OCI-LY7 (cell line): Measurements from ENCODE around the gene CMTM7. TPM values are rescaled to one million over a fixed set of nuclear protein-coding genes. Genes with fewer than 3 reads are reported as not detected.
"Not testable (repeated sequence)": the region's sequence is repeated elsewhere in the genome, so short reads cannot be mapped to it uniquely, and the experiment has no call there.

Source experiments
- BruUV-seq: library from RNA; stranded (reverse); fragments of 400-500 nt; replicated peaks from 2 replicates; lab custom pipeline; 2021; lab: Mats Ljungman, UMichigan
- CTCF ChIA-PET: fragments of 300-600 bp; sonication (Branson Sonifier 250); formaldehyde crosslinking; loops from one replicate; lab custom pipeline; 2022; ENCODE audit warnings: antibody characterized with exemption; ENCODE audit not compliant: unreplicated experiment; lab: Charles Lee
- POLR2A ChIA-PET: fragments of 300-600 bp; sonication (Branson Sonifier 250); formaldehyde crosslinking; loops from one replicate; lab custom pipeline; 2022; ENCODE audit warnings: antibody characterized with exemption; lab: Charles Lee
- DNase-seq: peaks from one replicate; pipeline ENCODE4 v3.0.0-alpha.2; 2015; ENCODE audit warnings: low spot score
- H2AFZ ChIP-seq: fragments of 200-600 bp; sonication (generic), shearing (Covaris generic); 2 replicates; pipeline ENCODE4 v1.6.1; 2014; ENCODE audit warnings: mild to moderate bottlenecking, antibody characterized with exemption, low read length, moderate library complexity
- H3K27ac ChIP-seq: fragments of 200-600 bp; sonication (generic); 2 replicates; pipeline ENCODE4 v1.5.1; 2014; ENCODE audit warnings: mixed run types, low read depth, mild to moderate bottlenecking, moderate library complexity, low read length, inconsistent platforms; ENCODE audit not compliant: poor library complexity, severe bottlenecking
- H3K36me3 ChIP-seq: fragments of 200-600 bp; sonication (generic); 2 replicates; pipeline ENCODE4 v1.6.1; 2014; ENCODE audit warnings: mild to moderate bottlenecking, antibody characterized with exemption, low read length, moderate library complexity, mixed read lengths; ENCODE audit not compliant: insufficient read depth
- H3K4me1 ChIP-seq: fragments of 200-600 bp; sonication (generic); 2 replicates; pipeline ENCODE4 v1.5.1; 2014; ENCODE audit warnings: mild to moderate bottlenecking, low read length; ENCODE audit not compliant: insufficient read depth, poor library complexity, severe bottlenecking
- H3K4me2 ChIP-seq: fragments of 200-600 bp; sonication (generic); 2 replicates; pipeline ENCODE4 v1.6.1; 2014; ENCODE audit warnings: mild to moderate bottlenecking, low read length
- H3K4me3 ChIP-seq: fragments of 200-600 bp; sonication (generic); 2 replicates; pipeline ENCODE4 v1.5.1; 2014; ENCODE audit warnings: mild to moderate bottlenecking, low read depth, low read length; ENCODE audit not compliant: poor library complexity, severe bottlenecking
- H3K79me2 ChIP-seq: fragments of 200-600 bp; sonication (generic); 2 replicates; pipeline ENCODE4 v1.6.1; 2016; ENCODE audit warnings: low read depth, mild to moderate bottlenecking, low read length, moderate library complexity, mixed read lengths; ENCODE audit not compliant: insufficient read depth
- H3K9me2 ChIP-seq: fragments of 200-600 bp; sonication (generic); 2 replicates; pipeline ENCODE4 v1.6.1; 2016; ENCODE audit warnings: mild to moderate bottlenecking, low read length, mixed read lengths; ENCODE audit not compliant: insufficient read depth
- H3K9me3 ChIP-seq: fragments of 200-600 bp; sonication (generic); 2 replicates; pipeline ENCODE4 v1.6.1; 2014; ENCODE audit warnings: mild to moderate bottlenecking, mixed run types, low read length, mixed read lengths
- H4K20me1 ChIP-seq: fragments of 200-600 bp; sonication (generic); 2 replicates; pipeline ENCODE4 v1.6.1; 2014; ENCODE audit warnings: mild to moderate bottlenecking, antibody characterized with exemption, low read length, moderate library complexity, mixed read lengths; ENCODE audit not compliant: insufficient read depth
- CTCF ChIP-seq: fragments of 200-600 bp; sonication (generic); conservative IDR thresholded peaks from 2 replicates; pipeline ENCODE4 v1.5.1; 2014; ENCODE audit warnings: mild to moderate bottlenecking, antibody characterized with exemption, low read length, moderate library complexity, mixed read lengths
- EZH2phosphoT487 ChIP-seq: fragments of 200-600 bp; sonication (generic); IDR thresholded peaks from 2 replicates; pipeline ENCODE4 v1.6.1; 2018; ENCODE audit warnings: low read depth, borderline replicate concordance, mild to moderate bottlenecking, mixed run types, antibody characterized with exemption, low read length, moderate library complexity, mixed read lengths
- intact Hi-C: fragments of 100-400 bp; cut with micrococcal nuclease; formaldehyde crosslinking; loops from one replicate; pipeline ENCODE4 v1.10.0; 2022; ENCODE audit not compliant: unreplicated experiment
- total RNA-seq, 2 experiments: library from RNA; depleted of rRNA in 1 of 2; stranded (reverse); fragments of >200 nt in 1 of 2; shearing (Covaris generic) in 1 of 2; gene quantifications; 2 replicates each; pipeline ENCODE4 v1.2.3, GENCODE V29; 2014 to 2022

CMTM7 gene
- total RNA-seq, 2 experiments from 2014 or later, result 16.0 to 19.0 TPM

- Histone ChIP-seq H4K20me1 (no peaks in the 10 kb centered on the region), H3K27ac (no peak overlapping the region), H3K4me3 (no peak overlapping the region), H2AFZ (no peak overlapping the region), H3K9me2 (no peaks in the 10 kb centered on the region), H3K36me3 (no peaks in the 10 kb centered on the region; the same call in 1 of the 2 replicates), H3K4me1 (peaks cover 9% of the 10 kb centered on the region), H3K9me3 (no peaks in the 10 kb centered on the region), H3K4me2 (peak overlapping the region; percentile 18; the same call in 1 of the 2 replicates), H3K79me2 (no peaks in the 10 kb centered on the region)
- intact Hi-C loops, result loop anchor here (5.0 kb wide), 1 partner anchor 292 kb away; no protein-coding TSS in a partner anchor
- no peak for DNase-seq
- ChIA-PET CTCF (no interaction called here), POLR2A (interaction anchor here (1.0 kb wide), 1 partner anchor 30 kb away, joined by 3 read pairs; no protein-coding TSS in a partner anchor)
- TF ChIP-seq EZH2phosphoT487 (no peak), CTCF (no peak)
- no TSS peak for BruUV-seq
Observed at GRCh38 chr3:32469151-32469874, 77.7 kb downstream of the CMTM7 start.

DNA sequence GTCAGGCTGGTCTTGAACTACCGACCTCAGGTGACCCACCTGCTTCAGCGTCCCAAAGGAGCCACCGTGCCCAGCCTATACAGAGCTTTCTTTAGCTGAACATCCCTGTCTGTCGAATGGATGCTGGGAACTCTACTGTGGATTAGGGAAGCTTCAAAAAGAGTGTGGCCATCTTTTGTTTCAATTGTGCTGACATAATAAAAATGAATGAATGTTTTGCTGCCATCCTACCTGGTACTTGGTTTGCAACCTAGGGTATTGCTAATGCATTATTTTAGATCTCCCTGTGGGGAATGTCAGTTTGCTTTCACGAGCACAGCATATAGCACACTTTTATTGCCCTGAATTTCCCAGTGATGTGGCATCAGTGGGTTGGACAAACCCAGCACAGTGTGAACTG, 78.7 kb downstream of the CMTM7 start:
- Histone ChIP-seq H3K36me3 (no peaks in the 10 kb centered on the region; the same call in 1 of the 2 replicates), H3K79me2 (no peaks in the 10 kb centered on the region), H3K4me3 (no peak overlapping the region), H3K9me3 (no peaks in the 10 kb centered on the region), H3K27ac (no peak overlapping the region), H4K20me1 (no peaks in the 10 kb centered on the region), H3K4me1 (peaks cover 9% of the 10 kb centered on the region), H3K4me2 (no peak overlapping the region), H2AFZ (no peak overlapping the region), H3K9me2 (no peaks in the 10 kb centered on the region)
- CTCF ChIA-PET, result interaction anchor here (0.9 kb wide), 1 partner anchor 96 kb away, joined by 3 read pairs; no protein-coding TSS in a partner anchor
- TF ChIP-seq EZH2phosphoT487 (no peak), CTCF (no peak)
- no TSS peak for BruUV-seq
- DNase-seq, result no peak
- POLR2A ChIA-PET, result interaction anchor here (0.5 to 1.0 kb wide), 3 partner anchors 31 to 652 kb away, joined by 3 to 8 read pairs (median 5); no protein-coding TSS in a partner anchor
- intact Hi-C loops, result no loop called here

DNA sequence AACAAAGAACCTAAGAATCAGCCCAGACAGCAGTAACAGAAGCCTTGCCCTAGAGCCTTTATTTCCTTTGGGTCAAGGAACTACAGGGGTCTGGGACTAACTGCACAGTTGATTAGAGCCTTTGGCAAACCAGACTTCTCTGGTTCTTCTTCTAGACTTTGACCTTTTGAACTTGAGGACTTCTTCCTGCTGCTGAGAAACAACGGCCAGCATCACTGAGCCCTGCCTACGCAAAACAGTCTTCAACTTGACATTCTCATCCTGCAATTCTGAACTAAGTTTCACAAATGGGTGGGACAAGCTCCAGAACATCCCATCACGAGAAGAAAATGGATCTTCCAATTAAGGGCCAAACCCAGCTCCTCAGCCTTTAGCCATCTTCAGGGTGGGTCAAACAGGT, 79.6 kb downstream of the CMTM7 start:
- Histone ChIP-seq H4K20me1 (no peaks in the 10 kb centered on the region), H2AFZ (no peak overlapping the region), H3K36me3 (no peaks in the 10 kb centered on the region; the same call in 1 of the 2 replicates), H3K79me2 (no peaks in the 10 kb centered on the region), H3K4me3 (no peak overlapping the region), H3K27ac (no peak overlapping the region), H3K9me3 (no peaks in the 10 kb centered on the region), H3K4me2 (no peak overlapping the region), H3K4me1 (peaks cover 9% of the 10 kb centered on the region), H3K9me2 (no peaks in the 10 kb centered on the region)
- intact Hi-C loops, result no loop called here
- DNase-seq, result no peak
- ChIA-PET CTCF (no interaction called here), POLR2A (no interaction called here)
- no TSS peak for BruUV-seq
- TF ChIP-seq EZH2phosphoT487, result no peak
- TF ChIP-seq CTCF, result no peak

- H2AFZ ChIP-seq, H3K4me3 ChIP-seq, H3K9me2 ChIP-seq, H3K36me3 ChIP-seq, H3K27ac ChIP-seq, H3K4me1 ChIP-seq, H3K79me2 ChIP-seq, DNase-seq, BruUV-seq, H4K20me1 ChIP-seq, intact Hi-C loops, H3K4me2 ChIP-seq, H3K9me3 ChIP-seq, CTCF ChIA-PET: not testable (repeated sequence)
- POLR2A ChIA-PET, result interaction anchor here (1.0 kb wide), 1 partner anchor 56 kb away, joined by 4 read pairs; no protein-coding TSS in a partner anchor
Observed at GRCh38 chr3:32472151-32472550, 80.5 kb downstream of the CMTM7 start.
